22Rv1 (cell line): ENCODE measurements around the gene LAYN.

ENCODE experiments used
- H3K27ac ChIP-seq: fragments of 450-650 bp; 2 replicates; pipeline ENCODE4 v1.5.1; 2017
- ZFX ChIP-seq: fragments of 450-650 bp; IDR thresholded peaks from 2 replicates; pipeline ENCODE4 v1.6.1; 2017; ENCODE audit warnings: antibody characterized with exemption, borderline replicate concordance
- TF ChIP-seq, protein P1 (sequence below): fragments of 450-650 bp; IDR thresholded peaks from 2 replicates; pipeline ENCODE4 v1.5.1; 2017; ENCODE audit warnings: mild to moderate bottlenecking

Gene LAYN

DNA sequence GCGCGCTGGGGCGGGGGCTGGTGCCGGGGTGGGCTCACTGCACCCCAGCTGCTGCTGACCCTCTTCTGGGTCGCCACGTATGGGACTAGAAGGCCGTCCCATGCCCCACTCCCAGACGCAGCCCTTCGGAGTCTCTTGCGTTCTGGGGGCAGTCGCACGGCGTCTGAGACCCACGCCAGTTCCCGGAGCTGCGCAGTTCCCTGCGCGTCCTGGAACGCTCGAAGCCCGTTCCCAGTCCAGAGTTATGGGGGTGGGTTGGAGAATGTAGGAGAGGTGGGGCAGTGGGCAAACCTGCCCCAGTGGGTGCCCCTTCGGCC lies 375 bp downstream of the LAYN start:
- TF ChIP-seq ZFX, result no peak
- TF ChIP-seq, protein P1, sequence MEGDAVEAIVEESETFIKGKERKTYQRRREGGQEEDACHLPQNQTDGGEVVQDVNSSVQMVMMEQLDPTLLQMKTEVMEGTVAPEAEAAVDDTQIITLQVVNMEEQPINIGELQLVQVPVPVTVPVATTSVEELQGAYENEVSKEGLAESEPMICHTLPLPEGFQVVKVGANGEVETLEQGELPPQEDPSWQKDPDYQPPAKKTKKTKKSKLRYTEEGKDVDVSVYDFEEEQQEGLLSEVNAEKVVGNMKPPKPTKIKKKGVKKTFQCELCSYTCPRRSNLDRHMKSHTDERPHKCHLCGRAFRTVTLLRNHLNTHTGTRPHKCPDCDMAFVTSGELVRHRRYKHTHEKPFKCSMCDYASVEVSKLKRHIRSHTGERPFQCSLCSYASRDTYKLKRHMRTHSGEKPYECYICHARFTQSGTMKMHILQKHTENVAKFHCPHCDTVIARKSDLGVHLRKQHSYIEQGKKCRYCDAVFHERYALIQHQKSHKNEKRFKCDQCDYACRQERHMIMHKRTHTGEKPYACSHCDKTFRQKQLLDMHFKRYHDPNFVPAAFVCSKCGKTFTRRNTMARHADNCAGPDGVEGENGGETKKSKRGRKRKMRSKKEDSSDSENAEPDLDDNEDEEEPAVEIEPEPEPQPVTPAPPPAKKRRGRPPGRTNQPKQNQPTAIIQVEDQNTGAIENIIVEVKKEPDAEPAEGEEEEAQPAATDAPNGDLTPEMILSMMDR, result no peak

DNA sequence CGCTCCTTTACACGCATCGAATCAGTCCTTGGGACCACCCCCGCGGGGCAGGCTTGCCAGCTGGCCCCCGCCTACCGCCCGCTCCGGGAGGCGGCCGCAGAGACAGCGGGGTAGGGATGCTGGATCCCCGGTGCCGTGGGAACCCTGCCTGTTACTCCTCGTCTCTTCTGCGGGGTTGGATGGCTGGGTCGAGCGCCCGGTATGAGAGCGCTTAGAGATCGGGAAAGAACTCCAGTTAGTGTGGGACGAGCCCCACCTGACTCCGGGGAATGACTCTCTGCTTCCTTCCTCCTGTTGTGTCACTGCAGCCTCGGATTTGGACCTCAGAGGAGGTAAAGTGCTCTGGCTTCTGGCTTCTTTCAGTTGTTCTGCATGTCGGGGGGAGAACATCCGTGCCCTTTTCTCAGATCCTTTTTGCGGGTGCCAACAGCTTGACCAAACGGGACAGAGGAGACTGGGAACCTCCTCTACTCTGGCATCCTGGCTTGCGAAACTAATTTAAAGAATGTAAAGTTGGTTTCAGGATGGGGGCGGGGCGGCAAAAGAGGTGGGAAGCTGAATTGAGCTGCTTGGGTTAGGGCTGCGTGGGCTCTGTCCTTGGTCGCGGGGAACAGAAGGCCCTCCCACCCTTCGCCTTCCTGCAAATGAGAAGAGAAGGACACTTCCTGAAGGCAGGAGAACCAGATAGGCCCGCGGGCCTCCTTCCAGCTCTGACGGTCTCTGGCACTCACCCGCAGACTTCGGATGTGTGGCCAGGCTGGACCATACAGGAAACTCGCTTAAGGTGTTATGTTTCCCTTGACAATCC lies 938 bp downstream of the LAYN start:
- no peak overlapping the region for H3K27ac ChIP-seq
- TF ChIP-seq ZFX, result no peak
- TF ChIP-seq, protein P1, result no peak

More for the DNA sequence above, 375 bp downstream of the LAYN start:
- H3K27ac ChIP-seq, result no peak overlapping the region

- no peak for TF ChIP-seq ZFX
- TF ChIP-seq, protein P1, result no peak
- H3K27ac ChIP-seq, result no peak overlapping the region
Measured at GRCh38 chr11:111542606-111543275, 2.2 kb downstream of the LAYN start.

DNA sequence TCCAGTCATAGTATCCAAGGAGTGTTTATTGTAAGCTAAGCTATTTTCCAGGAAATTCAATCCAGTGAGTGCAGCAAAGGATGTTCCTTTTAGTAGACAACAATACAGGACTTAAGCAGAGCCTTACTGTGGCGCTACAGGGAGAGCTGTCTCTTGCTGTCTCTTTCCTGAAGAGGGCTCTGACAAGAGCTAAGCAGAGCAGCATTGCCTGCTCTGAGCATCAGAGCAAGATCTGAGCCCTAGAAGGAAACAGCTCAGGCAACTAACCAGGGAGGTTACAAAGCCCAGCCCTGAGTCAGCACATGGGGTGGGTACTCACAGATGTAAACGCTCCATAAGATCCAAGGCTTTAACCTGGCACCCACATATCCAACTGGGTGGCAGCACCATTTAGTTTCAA lies 8.0 kb downstream of the LAYN start:
- no peak overlapping the region for H3K27ac ChIP-seq
- TF ChIP-seq ZFX, result no peak

- TF ChIP-seq, protein P1, result no peak
- TF ChIP-seq ZFX, result no peak
- H3K27ac ChIP-seq, result no peak overlapping the region
Measured at GRCh38 chr11:111549196-111549868, 8.8 kb downstream of the LAYN start.

- no peak overlapping the region for H3K27ac ChIP-seq
- TF ChIP-seq, protein P1, result no peak
- no peak for TF ChIP-seq ZFX
Measured at GRCh38 chr11:111549869-111550203, 9.3 kb downstream of the LAYN start.

DNA sequence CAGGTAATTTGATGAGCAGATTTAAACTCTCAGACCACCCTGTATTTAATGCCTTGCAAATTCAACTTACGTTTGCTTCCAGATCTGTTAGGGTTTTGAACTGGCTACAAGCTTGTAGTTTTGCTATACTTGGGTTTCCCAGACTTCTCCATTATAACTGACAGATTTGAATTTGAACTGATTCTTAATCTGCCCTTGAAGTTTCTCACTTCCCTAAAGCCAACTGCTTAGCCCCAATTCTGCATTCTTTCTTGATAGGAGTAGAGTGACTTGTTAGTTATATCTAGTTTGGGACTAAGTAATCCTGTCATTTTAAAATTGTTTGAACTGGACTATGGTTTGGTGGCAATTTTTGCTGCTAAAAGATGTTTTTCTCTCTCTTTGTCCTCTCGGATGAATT lies 9.7 kb downstream of the LAYN start:
- H3K27ac ChIP-seq, result no peak overlapping the region
- TF ChIP-seq, protein P1, result no peak
- TF ChIP-seq ZFX, result no peak
